NT2/D1 (cell line): ENCODE data around the gene PIK3R4.

ENCODE experiments used
- YY1 ChIP-seq: IDR thresholded peaks from 2 replicates; pipeline ENCODE4 v1.6.1; 2011; ENCODE audit not compliant: insufficient read length, insufficient read depth
- ZNF274 ChIP-seq: IDR thresholded peaks from 2 replicates; pipeline ENCODE4 v1.6.1; 2011; ENCODE audit warnings: mild to moderate bottlenecking, low read depth, low read length

GRCh38 chr3:130645261-130645660 is 101.4 kb downstream of the PIK3R4 start:
- TF ChIP-seq YY1 (no peak), ZNF274 (no peak)
